GM18499 (cell line): Measurements from ENCODE around the gene ANKH.
"Not testable (repeated sequence)": the region's sequence is repeated elsewhere in the genome, so short reads cannot be mapped to it uniquely, and the experiment has no call there.

Source experiments
- ATAC-seq: cut with Tn5 transposase; IDR thresholded peaks from one replicate; pipeline ENCODE4 v1.9.1; 2021; ENCODE audit warnings: moderate number of reproducible peaks; ENCODE audit not compliant: insufficient read depth, unreplicated experiment

The ANKH gene

GRCh38 chr5:14859980-14860379, 11.6 kb downstream of the ANKH start:
- no peak for ATAC-seq

GRCh38 chr5:14859150-14859549, 12.4 kb downstream of the ANKH start:
- no peak for ATAC-seq

- no peak for ATAC-seq
Observed at GRCh38 chr5:14855366-14855765, 16.2 kb downstream of the ANKH start.

GRCh38 chr5:14854799-14855198, 16.8 kb downstream of the ANKH start:
- no peak for ATAC-seq

GRCh38 chr5:14853685-14854084, 17.9 kb downstream of the ANKH start:
- no peak for ATAC-seq

GRCh38 chr5:14852779-14853178, 18.8 kb downstream of the ANKH start:
- ATAC-seq, result no peak

- ATAC-seq, result no peak
Observed at GRCh38 chr5:14851999-14852526, 19.5 kb downstream of the ANKH start.

- ATAC-seq, result no peak
Observed at GRCh38 chr5:14851597-14851996, 20.0 kb downstream of the ANKH start.

- no peak for ATAC-seq
Observed at GRCh38 chr5:14851050-14851419, 20.5 kb downstream of the ANKH start.

GRCh38 chr5:14850419-14851049, 21.0 kb downstream of the ANKH start:
- no peak for ATAC-seq

GRCh38 chr5:14849516-14850294, 21.9 kb downstream of the ANKH start:
- ATAC-seq, result no peak

GRCh38 chr5:14848942-14849341, 22.6 kb downstream of the ANKH start:
- ATAC-seq, result not testable (repeated sequence)

- ATAC-seq, result no peak
Observed at GRCh38 chr5:14848385-14848784, 23.2 kb downstream of the ANKH start.

- no peak for ATAC-seq
Observed at GRCh38 chr5:14847471-14847870, 24.1 kb downstream of the ANKH start.

- ATAC-seq, result no peak
Observed at GRCh38 chr5:14842117-14842516, 29.5 kb downstream of the ANKH start.

- ATAC-seq, result no peak
Observed at GRCh38 chr5:14840624-14841023, 31.0 kb downstream of the ANKH start.

- no peak for ATAC-seq
Observed at GRCh38 chr5:14838396-14839319, 32.9 kb downstream of the ANKH start.

- ATAC-seq, result not testable (repeated sequence)
Observed at GRCh38 chr5:14837423-14838122, 34.0 kb downstream of the ANKH start.

GRCh38 chr5:14834584-14835550, 36.7 kb downstream of the ANKH start:
- no peak for ATAC-seq
